ENCODE measurements around the gene CFAP100. TPM values are rescaled to one million over a fixed set of nuclear protein-coding genes. Genes with fewer than 3 reads are reported as not detected.

CFAP100 gene
- total RNA-seq, 4 donors from 2014 or later = not detected

- 87 to 90% methylated on average over 12 to 16 of the region's 18 CpGs for WGBS, 2 donors
- Histone ChIP-seq H3K36me3 (peaks cover 25 to 93% (median 26%) of the 10 kb centered on the region in 3 donors), H3K4me1 (no peaks in the 10 kb centered on the region), H3K27me3 (no peaks in the 10 kb centered on the region), H3K9me3 (no peaks in the 10 kb centered on the region), H3K27ac (no peak overlapping the region), H3K4me3 (no peak overlapping the region)
- intact Hi-C loops (cut with DNase I) = no loop called here
- TF ChIP-seq CTCF (IDR thresholded peaks at IDR 0.05) = no peak
- no peak for TF ChIP-seq POLR2A (IDR thresholded peaks at IDR 0.05)
- no peak for DNase-seq
These were observed 42.4 kb downstream of the CFAP100 start for GRCh38 chr3:126436826-126437717.

GRCh38 chr3:126438186-126438585 lies 43.5 kb downstream of the CFAP100 start:
- no peaks in the 10 kb centered on the region for H3K9me3 ChIP-seq
- no peak overlapping the region for H3K4me3 ChIP-seq
- no peak for DNase-seq
- H3K27me3 ChIP-seq = no peaks in the 10 kb centered on the region
- intact Hi-C loops (cut with DNase I) = no loop called here
- H3K27ac ChIP-seq = no peak overlapping the region
- WGBS, 2 donors = 75 to 87% methylated on average over 2 to 3 of the region's 8 CpGs
- TF ChIP-seq POLR2A (IDR thresholded peaks at IDR 0.05) (no peak), CTCF (IDR thresholded peaks at IDR 0.05) (no peak)
- peaks cover 25 to 99% (median 26%) of the 10 kb centered on the region in 3 donors for H3K36me3 ChIP-seq
- no peaks in the 10 kb centered on the region for H3K4me1 ChIP-seq

GRCh38 chr3:126438746-126439145 lies 44.0 kb downstream of the CFAP100 start:
- no peak for DNase-seq
- H3K4me1 ChIP-seq = no peaks in the 10 kb centered on the region
- 85 to 90% methylated on average over 10 of the region's 10 CpGs for WGBS, 2 donors
- no peaks in the 10 kb centered on the region for H3K27me3 ChIP-seq
- intact Hi-C loops (cut with DNase I) = no loop called here
- H3K27ac ChIP-seq = no peak overlapping the region
- TF ChIP-seq POLR2A (IDR thresholded peaks at IDR 0.05) (no peak), CTCF (IDR thresholded peaks at IDR 0.05) (no peak)
- no peaks in the 10 kb centered on the region for H3K9me3 ChIP-seq
- H3K4me3 ChIP-seq = no peak overlapping the region
- peaks cover 25 to 96% (median 26%) of the 10 kb centered on the region in 3 donors for H3K36me3 ChIP-seq

GRCh38 chr3:126439346-126439967 lies 44.7 kb downstream of the CFAP100 start:
- Histone ChIP-seq H3K27ac (no peak overlapping the region), H3K4me1 (no peaks in the 10 kb centered on the region), H3K9me3 (no peaks in the 10 kb centered on the region), H3K27me3 (no peaks in the 10 kb centered on the region), H3K36me3 (peaks cover 25 to 89% (median 26%) of the 10 kb centered on the region in 3 donors), H3K4me3 (no peak overlapping the region)
- intact Hi-C loops (cut with DNase I) = no loop called here
- WGBS, 2 donors = 82 to 88% methylated on average over 11 to 12 of the region's 15 CpGs
- TF ChIP-seq POLR2A (IDR thresholded peaks at IDR 0.05) = no peak
- TF ChIP-seq CTCF (IDR thresholded peaks at IDR 0.05) = no peak
- no peak for DNase-seq

Data from esophagus squamous epithelium (tissue), 5 donors.